HG03135 (cell line): ENCODE data around the gene A2M.

Experiments used
- ATAC-seq: cut with Tn5 transposase; IDR thresholded peaks from one replicate; pipeline ENCODE4 v1.9.1; 2021; ENCODE audit warnings: mild to moderate bottlenecking, moderate library complexity; ENCODE audit not compliant: unreplicated experiment

A2M gene

GRCh38 chr12:9040484-9041186 is 75.1 kb downstream of the A2M start:
- ATAC-seq, result no peak

DNA sequence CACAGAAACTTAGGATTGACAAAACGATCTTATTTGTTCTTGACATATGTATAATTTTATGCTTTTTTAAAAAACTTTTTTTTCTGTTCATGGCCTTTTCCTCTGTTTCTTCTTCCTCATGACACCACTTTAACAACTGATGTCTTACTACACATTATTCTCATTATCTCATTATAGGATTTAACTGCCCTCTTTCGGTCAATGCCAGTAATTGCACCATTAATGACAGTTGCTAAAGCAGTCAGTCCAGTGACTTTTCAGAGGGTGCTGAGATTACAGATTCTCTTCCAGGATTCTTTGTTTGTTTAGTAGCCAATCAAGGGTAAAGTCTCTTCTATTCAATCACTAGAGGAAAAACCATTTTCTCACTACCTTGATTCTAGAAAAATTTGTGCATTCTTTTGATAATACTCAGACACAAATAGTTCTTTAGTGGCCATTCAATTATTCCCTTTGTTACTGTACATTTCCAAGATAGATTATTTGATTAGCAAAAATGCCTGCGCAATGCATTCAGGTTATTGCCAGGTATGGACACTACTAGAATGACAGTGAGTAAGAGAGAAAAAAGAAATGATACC is 76.2 kb downstream of the A2M start:
- ATAC-seq, result no peak

DNA sequence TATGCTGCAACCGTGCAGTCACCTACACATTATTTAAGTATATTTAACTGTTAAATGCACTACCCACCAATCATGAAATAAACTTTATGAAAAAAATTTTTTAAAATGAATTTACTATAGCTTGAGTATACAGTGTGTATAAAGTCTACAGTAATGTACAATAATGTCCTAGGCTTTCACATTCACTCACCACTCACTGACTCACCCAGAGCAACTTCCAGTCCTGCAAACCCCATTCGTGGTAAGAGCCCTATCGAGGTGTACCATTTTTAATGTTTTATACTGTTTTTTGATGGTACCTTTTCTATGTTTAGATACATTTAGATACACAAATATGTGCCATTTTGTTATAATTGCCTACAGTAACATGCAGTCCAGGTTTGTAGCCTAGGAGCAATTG is 78.3 kb downstream of the A2M start:
- ATAC-seq, result no peak

GRCh38 chr12:9036227-9036626 is 79.5 kb downstream of the A2M start:
- no peak for ATAC-seq

GRCh38 chr12:9034095-9034494 is 81.6 kb downstream of the A2M start:
- ATAC-seq, result no peak

DNA sequence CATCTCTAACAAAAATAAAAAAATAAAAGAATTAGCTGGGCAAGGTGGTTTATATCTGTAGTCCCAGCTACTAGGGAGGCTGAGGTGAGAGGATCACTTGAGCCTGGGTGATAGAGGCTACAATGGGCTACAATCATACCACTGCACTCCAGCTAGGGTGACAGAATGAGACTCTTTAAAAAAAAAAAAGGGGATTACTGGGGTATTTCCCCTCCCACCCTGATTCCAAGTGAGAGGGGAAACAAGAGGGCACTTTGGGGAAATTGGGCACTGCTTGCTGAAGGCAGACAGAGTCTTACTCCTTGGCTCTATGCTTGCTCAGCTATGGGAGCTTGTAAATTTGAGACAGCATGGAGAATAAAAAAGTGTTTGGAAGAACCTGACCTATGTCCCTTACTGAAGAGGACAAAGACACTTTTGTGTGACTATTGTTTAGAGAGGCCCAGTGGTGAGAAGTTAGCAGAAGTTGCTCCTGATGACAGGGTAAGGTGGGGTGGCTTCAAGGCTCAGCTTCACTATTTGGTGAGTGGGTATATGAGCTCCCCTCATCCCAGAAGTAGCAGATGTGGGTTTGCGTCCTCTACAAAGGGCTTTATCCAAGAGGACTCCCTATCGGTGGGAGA is 82.3 kb downstream of the A2M start:
- ATAC-seq, result no peak

DNA sequence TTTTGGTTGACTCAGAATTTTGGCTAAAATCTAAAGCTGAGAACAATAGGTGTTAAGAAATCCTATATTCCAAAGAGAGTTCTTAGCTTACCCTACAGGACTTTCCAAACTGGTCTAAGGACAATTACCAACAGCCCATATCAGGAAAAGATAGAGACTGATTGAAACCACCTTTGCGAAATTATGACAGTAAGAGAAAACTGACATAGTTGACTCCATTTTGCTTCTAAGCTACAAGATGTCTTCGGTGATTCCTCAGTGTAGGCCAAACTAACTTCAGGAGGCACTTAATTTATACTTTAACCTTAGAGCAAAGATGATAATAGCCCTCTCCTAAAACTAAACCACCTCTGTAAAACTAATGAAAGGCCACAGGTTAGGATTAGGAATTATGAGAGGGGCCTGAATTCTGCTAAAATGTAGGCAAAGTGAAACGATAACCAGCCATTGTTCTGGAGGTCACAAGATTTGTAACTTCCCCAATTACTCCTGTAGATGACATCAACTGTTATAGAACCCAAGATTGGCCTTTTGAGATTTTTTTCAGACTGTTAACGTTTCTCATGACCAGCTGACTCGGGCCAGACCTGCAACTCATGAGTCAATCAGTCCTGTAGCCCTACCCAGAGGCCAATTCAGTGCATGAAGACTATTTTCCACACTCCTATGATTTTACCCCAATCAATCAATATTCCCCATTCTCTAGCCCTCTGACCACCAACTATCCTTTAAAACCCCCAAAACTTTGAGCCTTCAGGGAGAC is 83.3 kb downstream of the A2M start:
- ATAC-seq, result no peak

DNA sequence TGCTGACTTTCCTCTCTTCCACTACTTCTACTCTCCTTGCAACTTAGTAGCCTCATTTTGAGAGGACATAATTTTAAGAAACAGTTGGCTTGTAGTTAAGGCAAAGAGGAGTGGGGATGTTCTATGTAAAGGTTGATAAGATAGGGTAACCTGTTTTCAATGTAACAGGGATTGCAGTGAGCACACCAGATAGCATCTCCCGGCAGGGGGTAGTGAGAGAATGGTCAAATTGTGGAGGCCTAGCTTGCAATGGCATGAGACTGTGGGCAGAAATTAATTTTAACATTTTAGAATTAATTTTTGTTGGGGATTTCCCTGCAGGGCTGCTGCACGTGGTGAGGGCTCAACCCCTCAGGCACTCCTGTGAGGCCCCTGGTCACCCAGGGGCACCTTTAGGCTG is 84.9 kb downstream of the A2M start:
- no peak for ATAC-seq

DNA sequence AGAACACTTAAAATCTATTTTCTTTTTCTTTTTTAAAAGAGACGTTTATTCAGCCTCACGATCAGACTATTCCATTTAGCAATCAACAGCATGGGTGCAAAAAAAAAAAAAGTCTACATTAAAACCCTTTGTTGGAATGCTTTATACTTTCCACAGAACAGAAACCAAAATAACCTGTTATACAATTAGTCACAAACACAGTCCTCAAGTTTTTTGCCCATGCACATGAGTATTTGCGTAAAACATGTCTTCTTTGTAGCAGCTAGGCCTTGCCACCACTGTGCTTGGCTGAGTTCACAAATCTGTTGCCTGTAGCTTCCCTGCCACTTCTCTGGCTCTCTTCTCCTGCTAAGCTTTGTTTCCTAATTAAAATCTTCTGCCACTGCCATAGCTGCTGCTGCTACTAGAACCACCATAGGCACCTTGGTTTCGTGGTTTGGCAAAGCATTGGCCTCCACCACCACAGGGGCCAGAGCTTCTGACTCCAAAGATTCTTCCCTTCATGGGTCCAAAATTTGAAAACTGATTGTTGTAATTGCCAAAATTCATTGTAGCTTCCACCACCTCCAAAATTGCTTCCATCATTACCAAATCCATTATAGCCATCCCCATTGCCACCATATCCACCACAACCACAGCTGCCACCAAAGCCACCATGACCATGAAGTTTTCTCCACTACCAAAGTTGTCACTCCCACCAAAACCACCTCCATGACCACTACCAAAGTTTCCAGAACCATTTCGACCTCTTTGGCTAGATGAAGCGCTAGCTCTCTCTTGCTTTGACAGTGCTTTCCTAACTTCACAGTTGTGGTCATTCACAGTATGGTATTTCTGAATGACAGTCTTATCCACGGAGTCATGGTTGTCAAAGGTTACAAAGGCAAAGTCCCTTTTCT is 88.3 kb downstream of the A2M start:
- ATAC-seq, result no peak

DNA sequence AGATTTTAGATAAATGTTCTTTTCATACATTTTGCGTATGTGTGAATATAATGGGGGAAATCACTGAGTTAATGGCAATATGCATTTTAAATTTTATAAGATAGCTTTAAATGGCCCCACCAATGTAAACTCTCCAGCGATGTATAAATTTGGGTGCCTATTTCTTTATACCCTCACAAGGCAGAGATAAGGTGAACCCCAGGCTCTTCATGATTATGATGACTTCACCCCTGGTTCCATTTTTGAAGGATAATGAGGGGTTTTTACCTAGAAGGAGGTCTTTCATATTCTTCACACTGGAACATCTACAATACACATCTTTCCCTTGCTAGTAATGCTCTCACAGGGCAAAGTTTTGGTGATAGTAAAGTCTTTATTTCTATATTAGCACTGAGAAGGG is 91.2 kb downstream of the A2M start:
- ATAC-seq, result no peak

DNA sequence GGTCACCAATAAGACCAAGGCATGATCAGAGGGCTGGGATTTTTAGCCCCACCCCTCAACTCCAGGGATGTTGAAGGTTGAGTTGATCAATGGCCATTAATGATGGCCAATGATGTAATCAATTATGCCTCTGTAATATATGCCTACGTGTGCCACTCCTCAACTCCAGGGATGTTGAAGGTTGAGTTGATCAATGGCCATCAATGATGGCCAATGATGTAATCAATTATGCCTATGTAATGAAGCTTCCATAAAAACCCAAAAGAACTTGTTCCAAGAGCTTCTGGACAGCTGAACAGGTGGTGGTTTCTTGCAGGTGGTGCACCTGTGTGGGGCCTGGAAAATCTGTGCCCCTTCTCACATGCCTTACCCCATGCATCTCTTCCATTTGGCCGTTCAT is 93.1 kb downstream of the A2M start:
- ATAC-seq, result no peak
